Amygdala (tissue), 56 donors: Measurements from ENCODE around the gene CP.
A peak's percentile ranks its signal among the peaks of the same experiment; 100 is the strongest.

Experiments used
- DNase-seq, 56 donors: peaks; one replicate each; lab custom pipeline; 2025; lab: John Stamatoyannopoulos, UW

Gene CP

DNA sequence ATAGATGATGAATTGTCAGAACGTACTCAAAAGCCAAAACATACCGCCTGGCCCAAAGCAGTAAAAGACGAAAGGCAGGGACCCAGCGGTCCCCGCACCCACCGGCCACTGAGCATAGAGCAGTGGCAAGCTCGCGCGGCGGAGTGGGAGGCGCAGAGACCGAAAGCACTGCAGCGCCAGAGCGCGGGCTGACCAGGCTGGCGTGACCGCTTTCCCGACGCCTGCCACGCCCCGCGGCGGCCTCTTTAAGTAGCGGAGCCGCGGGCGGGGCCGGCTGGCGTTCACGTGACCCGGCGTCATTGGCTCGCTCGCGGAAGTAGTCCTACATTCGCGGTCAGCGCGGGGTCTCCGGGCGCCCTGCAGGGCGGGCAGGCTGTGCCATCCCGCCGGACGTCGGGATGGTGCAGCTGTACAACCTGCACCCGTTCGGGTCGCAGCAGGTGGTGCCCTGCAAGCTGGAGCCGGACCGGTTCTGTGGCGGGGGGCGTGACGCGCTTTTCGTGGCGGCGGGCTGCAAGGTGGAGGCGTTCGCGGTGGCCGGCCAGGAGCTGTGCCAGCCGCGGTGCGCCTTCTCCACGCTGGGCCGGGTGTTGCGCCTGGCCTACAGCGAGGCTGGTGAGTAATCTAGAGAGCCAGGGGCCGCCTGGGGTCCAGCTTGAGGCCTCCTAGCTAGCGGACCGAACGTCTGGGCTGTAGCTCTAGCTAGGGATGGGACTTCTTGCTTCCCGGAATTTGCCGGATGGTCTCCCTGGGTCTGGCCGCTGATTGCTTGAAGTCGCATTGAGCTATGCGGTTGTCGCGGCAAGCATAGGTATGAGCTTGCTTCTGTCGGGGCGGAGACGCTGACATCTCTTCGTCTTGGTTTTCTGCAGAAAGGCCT lies 92.1 kb downstream of the CP start, which contains the start of gene HPS3:
Gene HPS3, plus strand, starts transcription at position 313 of the 880 bp plus-strand sequence. Its CDS starts 86 bp downstream, at position 399.
- peak; percentile 50 to 96 (median 80) for DNase-seq

DNA sequence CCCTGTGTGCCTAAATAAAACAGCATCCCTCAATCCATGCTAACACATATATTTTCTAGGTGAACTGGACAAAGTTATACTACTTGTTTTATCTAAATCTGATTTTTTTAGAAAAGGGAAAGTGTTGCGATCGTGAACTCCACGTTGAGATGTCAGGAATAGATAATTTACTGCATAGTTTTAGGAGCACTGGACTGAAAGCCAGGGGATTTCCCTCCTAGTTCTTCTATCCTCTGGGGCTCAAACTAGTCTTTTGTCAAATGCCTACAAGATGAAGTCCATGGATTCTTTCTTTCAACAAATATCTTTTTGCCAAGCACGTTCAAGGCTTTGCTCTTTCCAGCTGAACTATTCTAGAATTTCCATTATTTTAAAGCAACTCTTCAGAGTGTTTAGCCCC lies 92.8 kb downstream of the CP start:
- DNase-seq = no peak

DNA sequence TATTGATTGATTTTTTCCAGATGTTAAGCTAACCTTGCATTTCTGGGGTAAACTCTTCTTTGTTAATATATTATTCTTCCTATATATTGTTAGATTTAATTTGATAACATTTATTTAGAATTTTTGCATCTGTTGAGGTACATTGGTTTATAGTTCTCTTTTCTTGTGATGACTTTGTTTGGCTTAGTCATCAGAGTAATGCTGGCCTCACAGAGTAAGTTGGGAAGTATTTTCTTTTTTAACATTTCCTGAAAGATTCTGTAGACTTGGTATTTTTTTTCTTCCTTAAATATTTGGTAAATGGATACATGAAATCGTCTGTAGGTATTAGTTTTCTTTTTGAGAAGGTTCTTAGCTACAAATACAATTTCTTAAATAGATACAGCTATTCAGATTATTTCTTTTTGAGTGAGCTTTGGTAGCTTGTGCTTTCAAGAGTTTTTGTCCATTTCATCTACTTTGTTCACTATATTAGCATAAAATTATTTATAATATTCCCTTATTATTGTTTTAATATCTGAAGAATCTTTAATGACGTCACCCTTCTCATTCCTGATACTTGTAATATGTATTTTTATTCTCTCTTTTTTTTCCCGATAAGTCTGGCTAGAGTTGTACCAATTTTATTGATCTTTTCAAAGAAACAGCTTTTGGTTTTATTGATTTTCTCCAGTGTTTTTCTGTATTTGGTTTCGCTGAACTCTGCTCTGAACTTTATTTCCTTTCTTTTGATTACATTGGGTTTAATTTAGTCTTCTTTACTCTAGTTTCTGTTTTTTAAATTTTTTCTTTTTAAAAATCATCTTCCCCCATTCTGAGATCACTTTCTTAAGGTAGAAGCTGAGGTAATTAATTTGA lies 98.7 kb downstream of the CP start:
- no peak for DNase-seq
